HG02571 (cell line): ENCODE results near the gene NOCT.
"Not testable (repeated sequence)": the region's sequence is repeated elsewhere in the genome, so short reads cannot be mapped to it uniquely, and the experiment has no call there.

Experiments
- ATAC-seq: cut with Tn5 transposase; IDR thresholded peaks from one replicate; pipeline ENCODE4 v1.9.1; 2021; ENCODE audit warnings: mild to moderate bottlenecking, moderate library complexity; ENCODE audit not compliant: unreplicated experiment

The NOCT gene

GRCh38 chr4:139015269-139015947, at the start of gene NOCT:
Gene NOCT, plus strand, starts transcription at chr4:139015781. Its CDS starts 201 bp downstream, at chr4:139015982.
- peak; percentile 94 for ATAC-seq

- ATAC-seq, result peak; percentile 87
Observed at GRCh38 chr4:138967313-138967712, 48.3 kb upstream of the NOCT start.

GRCh38 chr4:138972956-138973801, 42.4 kb upstream of the NOCT start:
- no peak for ATAC-seq

GRCh38 chr4:138975225-138975624, 40.4 kb upstream of the NOCT start:
- no peak for ATAC-seq

- ATAC-seq, result no peak
Observed at GRCh38 chr4:138976526-138976925, 39.1 kb upstream of the NOCT start.

GRCh38 chr4:138977524-138977923, 38.1 kb upstream of the NOCT start:
- peak; percentile 92 for ATAC-seq

- ATAC-seq, result no peak
Observed at GRCh38 chr4:138978028-138978585, 37.5 kb upstream of the NOCT start.

GRCh38 chr4:138978600-138978999, 37.0 kb upstream of the NOCT start:
- no peak for ATAC-seq

- ATAC-seq, result no peak
Observed at GRCh38 chr4:138979742-138980141, 35.8 kb upstream of the NOCT start.

GRCh38 chr4:138981930-138982390, 33.6 kb upstream of the NOCT start:
- no peak for ATAC-seq

- no peak for ATAC-seq
Observed at GRCh38 chr4:138982754-138983153, 32.8 kb upstream of the NOCT start.

GRCh38 chr4:138983690-138984089, 31.9 kb upstream of the NOCT start:
- no peak for ATAC-seq

GRCh38 chr4:138984647-138985046, 30.9 kb upstream of the NOCT start:
- ATAC-seq, result no peak

- no peak for ATAC-seq
Observed at GRCh38 chr4:138992676-138993075, 22.9 kb upstream of the NOCT start.

GRCh38 chr4:138996090-138996489, 19.5 kb upstream of the NOCT start:
- no peak for ATAC-seq

GRCh38 chr4:138999666-139000065, 15.9 kb upstream of the NOCT start:
- ATAC-seq, result no peak

GRCh38 chr4:139000134-139000533, 15.4 kb upstream of the NOCT start:
- not testable (repeated sequence) for ATAC-seq

- not testable (repeated sequence) for ATAC-seq
Observed at GRCh38 chr4:139001430-139001829, 14.2 kb upstream of the NOCT start.

GRCh38 chr4:139003668-139004067, 11.9 kb upstream of the NOCT start:
- not testable (repeated sequence) for ATAC-seq

- no peak for ATAC-seq
Observed at GRCh38 chr4:139005774-139006173, 9.8 kb upstream of the NOCT start.

- no peak for ATAC-seq
Observed at GRCh38 chr4:139007640-139008039, 7.9 kb upstream of the NOCT start.

GRCh38 chr4:139008278-139008677, 7.3 kb upstream of the NOCT start:
- ATAC-seq, result not testable (repeated sequence)
